Measurements from ENCODE around the gene MYBPH. TPM values are rescaled to one million over a fixed set of nuclear protein-coding genes. Genes with fewer than 3 reads are reported as not detected.
A peak's percentile ranks its signal among the peaks of the same experiment; 100 is the strongest.

MYBPH gene
- total RNA-seq, 1 donor from 2014 or later = not detected

GRCh38 chr1:203199816-203200571 is 24.4 kb upstream of the MYBPH start:
- no peak overlapping the region for H3K4me3 Mint-ChIP-seq
- H3K4me1 Mint-ChIP-seq = no peaks in the 10 kb centered on the region
- H3K27ac Mint-ChIP-seq (ENCODE audit: unreplicated experiment) = no peak overlapping the region
- no peaks in the 10 kb centered on the region for H3K9me3 Mint-ChIP-seq
- no peaks in the 10 kb centered on the region for H3K36me3 Mint-ChIP-seq (ENCODE audit: low read depth)
- TF ChIP-seq CTCF (conservative IDR thresholded peaks at IDR 0.05) = no peak
- DNase-seq (ENCODE audit: low read depth, low spot score) = no peak
- peaks cover 2% of the 10 kb centered on the region for H3K27me3 Mint-ChIP-seq (ENCODE audit: low read depth)

GRCh38 chr1:203199481-203199815 is 23.8 kb upstream of the MYBPH start:
- H3K27me3 Mint-ChIP-seq (ENCODE audit: low read depth) = peaks cover 2% of the 10 kb centered on the region
- no peak overlapping the region for H3K27ac Mint-ChIP-seq (ENCODE audit: unreplicated experiment)
- no peaks in the 10 kb centered on the region for H3K9me3 Mint-ChIP-seq
- no peaks in the 10 kb centered on the region for H3K4me1 Mint-ChIP-seq
- no peaks in the 10 kb centered on the region for H3K36me3 Mint-ChIP-seq (ENCODE audit: low read depth)
- TF ChIP-seq CTCF (conservative IDR thresholded peaks at IDR 0.05) = no peak
- DNase-seq (ENCODE audit: low read depth, low spot score) = no peak
- H3K4me3 Mint-ChIP-seq = no peak overlapping the region

GRCh38 chr1:203199002-203199401 is 23.4 kb upstream of the MYBPH start:
- H3K36me3 Mint-ChIP-seq (ENCODE audit: low read depth) = no peaks in the 10 kb centered on the region
- H3K4me1 Mint-ChIP-seq = no peaks in the 10 kb centered on the region
- no peak overlapping the region for H3K4me3 Mint-ChIP-seq
- no peak for TF ChIP-seq CTCF (conservative IDR thresholded peaks at IDR 0.05)
- no peak for DNase-seq (ENCODE audit: low read depth, low spot score)
- no peak overlapping the region for H3K27ac Mint-ChIP-seq (ENCODE audit: unreplicated experiment)
- H3K27me3 Mint-ChIP-seq (ENCODE audit: low read depth) = peaks cover 2% of the 10 kb centered on the region
- no peaks in the 10 kb centered on the region for H3K9me3 Mint-ChIP-seq

GRCh38 chr1:203197625-203198024 is 22.0 kb upstream of the MYBPH start:
- Mint-ChIP-seq H3K4me3 (no peak overlapping the region), H3K36me3 (ENCODE audit: low read depth) (no peaks in the 10 kb centered on the region), H3K9me3 (no peaks in the 10 kb centered on the region), H3K4me1 (peaks cover 1% of the 10 kb centered on the region), H3K27ac (ENCODE audit: unreplicated experiment) (no peak overlapping the region), H3K27me3 (ENCODE audit: low read depth) (no peaks in the 10 kb centered on the region)
- no peak for TF ChIP-seq CTCF (conservative IDR thresholded peaks at IDR 0.05)
- no peak for DNase-seq (ENCODE audit: low read depth, low spot score)

GRCh38 chr1:203196371-203196770 is 20.7 kb upstream of the MYBPH start:
- Mint-ChIP-seq H3K4me1 (peaks cover 3% of the 10 kb centered on the region), H3K36me3 (ENCODE audit: low read depth) (no peaks in the 10 kb centered on the region), H3K27ac (ENCODE audit: unreplicated experiment) (no peak overlapping the region), H3K9me3 (no peaks in the 10 kb centered on the region), H3K27me3 (ENCODE audit: low read depth) (no peaks in the 10 kb centered on the region), H3K4me3 (no peak overlapping the region)
- DNase-seq (ENCODE audit: low read depth, low spot score) = no peak
- TF ChIP-seq CTCF (conservative IDR thresholded peaks at IDR 0.05) = peak; percentile 11

All from neural crest cell (in vitro differentiated cells).